Cardiac septum (tissue), 1 donor: ENCODE measurements around the gene GPR34. TPM values are rescaled to one million over a fixed set of nuclear protein-coding genes. Genes with fewer than 3 reads are reported as not detected.
"Not testable (repeated sequence)": the region's sequence is repeated elsewhere in the genome, so short reads cannot be mapped to it uniquely, and the experiment has no call there.

Experiments
- DNase-seq: peaks from one replicate; pipeline ENCODE4 v3.0.0-alpha.2; 2020; ENCODE audit warnings: low spot score
- intact Hi-C: fragments of 100-400 bp; cut with DNase I; formaldehyde crosslinking; loops from one replicate; pipeline ENCODE4 v1.14.0; 2022
- total RNA-seq: library from RNA; stranded (reverse); fragmentation: NEBNext Ultra II Directional; extraction: Animal tissue kit (Norgen Biotek cat#: 25700); gene quantifications from one replicate; pipeline ENCODE4 v1.2.1, GENCODE V29; 2021
- donor health status: DM: no; HTN: no; CAD: no.

The GPR34 gene
- total RNA-seq, 1 donor from 2014 or later: 2.0 TPM

- DNase-seq: no peak
- intact Hi-C loops: no loop called here
Measured at GRCh38 chrX:41688156-41688555, 617 bp upstream of the GPR34 start.

- intact Hi-C loops: no loop called here
- DNase-seq: no peak
Measured at GRCh38 chrX:41689711-41690110, 938 bp downstream of the GPR34 start.

- DNase-seq: no peak
- intact Hi-C loops: no loop called here
Measured at GRCh38 chrX:41692162-41692749, 3.5 kb downstream of the GPR34 start.

GRCh38 chrX:41693024-41693423, 4.3 kb downstream of the GPR34 start:
- no peak for DNase-seq
- intact Hi-C loops: no loop called here

- intact Hi-C loops: no loop called here
Measured at GRCh38 chrX:41695426-41695825, 6.7 kb downstream of the GPR34 start.

GRCh38 chrX:41703574-41704029, 14.8 kb downstream of the GPR34 start:
- intact Hi-C loops: no loop called here

More at GRCh38 chrX:41695426-41695825, 6.7 kb downstream of the GPR34 start:
- DNase-seq: no peak

GRCh38 chrX:41705042-41705441, 16.3 kb downstream of the GPR34 start:
- intact Hi-C loops: no loop called here
- DNase-seq: no peak

More at GRCh38 chrX:41703574-41704029, 14.8 kb downstream of the GPR34 start:
- no peak for DNase-seq

GRCh38 chrX:41705680-41706374, 17.1 kb downstream of the GPR34 start:
- no peak for DNase-seq
- intact Hi-C loops: no loop called here

GRCh38 chrX:41707218-41707617, 18.4 kb downstream of the GPR34 start:
- DNase-seq: no peak
- intact Hi-C loops: no loop called here

- intact Hi-C loops: no loop called here
- no peak for DNase-seq
Measured at GRCh38 chrX:41708486-41708885, 19.7 kb downstream of the GPR34 start.

GRCh38 chrX:41711021-41711667, 22.4 kb downstream of the GPR34 start:
- intact Hi-C loops: no loop called here

GRCh38 chrX:41716222-41716621, 27.4 kb downstream of the GPR34 start:
- DNase-seq: no peak
- intact Hi-C loops: no loop called here

More at GRCh38 chrX:41711021-41711667, 22.4 kb downstream of the GPR34 start:
- no peak for DNase-seq

GRCh38 chrX:41716767-41717473, 28.1 kb downstream of the GPR34 start:
- intact Hi-C loops: no loop called here
- no peak for DNase-seq

GRCh38 chrX:41718481-41719235, 29.9 kb downstream of the GPR34 start:
- DNase-seq: no peak
- intact Hi-C loops: no loop called here

GRCh38 chrX:41719610-41720009, 30.8 kb downstream of the GPR34 start:
- intact Hi-C loops, DNase-seq: not testable (repeated sequence)

- intact Hi-C loops: no loop called here
- no peak for DNase-seq
Measured at GRCh38 chrX:41720125-41720779, 31.5 kb downstream of the GPR34 start.

- intact Hi-C loops: no loop called here
- DNase-seq: no peak
Measured at GRCh38 chrX:41721590-41721989, 32.8 kb downstream of the GPR34 start.

GRCh38 chrX:41722214-41722613, 33.4 kb downstream of the GPR34 start:
- DNase-seq: no peak
- intact Hi-C loops: no loop called here
